Activated CD8-positive, alpha-beta memory T cell treated with anti-CD3 and anti-CD28 coated beads, Interleukin-2, amount 10 ng/mL, durations not matched to agents 7 days and 5 days (primary cell): ENCODE results near the gene PRR29. TPM values are rescaled to one million over a fixed set of nuclear protein-coding genes. Genes with fewer than 3 reads are reported as not detected.

Source experiments
- ATAC-seq: fragments of 150-1000 bp; cut with Tn5 transposase; one replicate; pipeline ENCODE4 v1.10.0; 2021; ENCODE audit warnings: moderate library complexity
- CTCF ChIA-PET: fragments of 350-600 bp; sonication (Branson Sonifier 250); formaldehyde crosslinking; loops from one replicate; lab custom pipeline; 2021; ENCODE audit warnings: antibody characterized with exemption; lab: Charles Lee
- DNase-seq: peaks from one replicate; pipeline ENCODE4 v3.0.0-alpha.2; 2020
- H3K27ac Mint-ChIP-seq: one replicate; pipeline ENCODE4 v1.8.0; 2021; ENCODE audit warnings: mild to moderate bottlenecking, mixed read lengths
- H3K27me3 Mint-ChIP-seq: one replicate; pipeline ENCODE4 v1.8.0; 2021; ENCODE audit warnings: mixed read lengths
- H3K36me3 Mint-ChIP-seq: one replicate; pipeline ENCODE4 v1.8.0; 2021; ENCODE audit warnings: mild to moderate bottlenecking, mixed read lengths
- H3K4me1 Mint-ChIP-seq: one replicate; pipeline ENCODE4 v1.8.0; 2021; ENCODE audit warnings: mixed read lengths
- H3K4me3 Mint-ChIP-seq: one replicate; pipeline ENCODE4 v1.8.0; 2021; ENCODE audit warnings: mild to moderate bottlenecking, moderate library complexity, mixed read lengths
- H3K9me3 Mint-ChIP-seq: one replicate; pipeline ENCODE4 v1.8.0; 2022; ENCODE audit warnings: low read depth, mixed read lengths
- total RNA-seq, 2 experiments: library from RNA; stranded (reverse); gene quantifications; one replicate each; pipeline ENCODE4 v1.2.3, GENCODE V29; 2021

The PRR29 gene
- total RNA-seq, 2 experiments from 2014 or later: 1.5 to 3.3 TPM

DNA sequence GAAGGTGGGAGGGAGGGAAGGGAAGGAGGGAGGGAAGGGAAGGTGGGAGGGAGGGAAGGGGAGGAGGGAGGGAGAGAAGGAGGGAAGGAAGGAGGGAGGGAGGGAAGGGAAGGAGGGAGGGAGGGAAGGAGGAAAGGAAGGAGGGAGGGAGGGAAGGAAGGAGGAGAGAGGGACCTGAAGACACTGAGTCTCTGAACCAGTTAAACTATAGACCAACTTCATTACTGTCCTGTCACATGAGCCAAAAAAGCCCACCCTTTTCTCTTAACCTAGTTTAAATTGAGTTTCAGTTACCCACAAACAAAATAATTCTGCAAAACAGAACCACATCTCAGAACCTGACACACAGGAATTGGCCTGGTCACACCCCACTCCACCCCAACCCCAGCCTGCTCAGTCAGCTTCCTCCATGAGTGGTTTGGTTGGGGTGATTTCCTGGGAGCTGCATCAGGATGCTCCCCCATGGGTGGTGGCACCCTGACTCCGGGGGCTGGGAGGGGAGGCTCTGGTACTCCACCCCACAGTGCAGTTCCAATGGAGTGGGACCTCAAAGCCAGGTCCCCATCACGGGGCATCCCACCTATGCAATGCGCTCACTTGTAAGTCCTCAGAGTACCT, 4.7 kb upstream of the PRR29 start:
- H3K9me3 Mint-ChIP-seq: no peaks in the 10 kb centered on the region

DNA sequence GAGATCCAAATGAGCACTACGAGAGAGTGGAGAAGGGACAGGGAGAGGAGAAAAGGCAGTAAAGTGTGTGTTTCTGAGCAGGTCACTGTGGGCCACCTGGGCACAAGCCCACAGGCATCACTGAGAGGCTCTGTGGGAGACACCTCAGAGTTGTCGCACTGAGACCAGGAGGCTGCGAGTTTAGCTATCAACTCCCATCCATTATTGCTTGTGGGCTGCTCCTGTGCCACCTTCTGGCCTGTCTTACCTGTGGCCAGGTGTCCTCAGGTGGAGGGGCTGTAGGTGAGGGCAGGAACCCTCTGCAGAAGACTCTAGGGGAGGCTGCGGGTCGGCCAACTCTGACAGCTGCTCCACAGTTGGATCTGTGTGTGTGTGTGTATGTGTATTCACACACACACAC, 2.5 kb upstream of the PRR29 start:
- Mint-ChIP-seq H3K27ac (no peak overlapping the region), H3K4me3 (no peak overlapping the region), H3K9me3 (no peaks in the 10 kb centered on the region), H3K27me3 (peaks cover 14% of the 10 kb centered on the region), H3K4me1 (peaks cover 51% of the 10 kb centered on the region), H3K36me3 (peaks cover 1% of the 10 kb centered on the region)
- no peak for ATAC-seq
- CTCF ChIA-PET: interaction anchor here (0.9 to 10.7 kb wide), 3 partner anchors 21 to 77 kb away, joined by 3 to 126 read pairs (median 20); partner anchors contain the start of gene GH1
- no peak for DNase-seq

More for the DNA sequence above, 4.7 kb upstream of the PRR29 start:
- peak; percentile 24 for ATAC-seq
- no peak overlapping the region for H3K4me3 Mint-ChIP-seq
- peak; percentile 56 for DNase-seq
- peaks cover 49% of the 10 kb centered on the region for H3K4me1 Mint-ChIP-seq
- CTCF ChIA-PET: interaction anchor here (0.9 to 10.7 kb wide), 15 partner anchors 8 to 140 kb away, joined by 3 to 126 read pairs (median 5); partner anchors contain the start of genes CD79B, GH1 and ICAM2
- H3K36me3 Mint-ChIP-seq: peaks cover 1% of the 10 kb centered on the region
- H3K27me3 Mint-ChIP-seq: peaks cover 14% of the 10 kb centered on the region
- H3K27ac Mint-ChIP-seq: peak overlapping the region; percentile 66

GRCh38 chr17:63996430-63997182, 1.5 kb upstream of the PRR29 start:
- H3K9me3 Mint-ChIP-seq: no peaks in the 10 kb centered on the region
- peaks cover 11% of the 10 kb centered on the region for H3K27me3 Mint-ChIP-seq
- no peak for DNase-seq
- no peak overlapping the region for H3K4me3 Mint-ChIP-seq
- H3K36me3 Mint-ChIP-seq: peaks cover 1% of the 10 kb centered on the region
- H3K4me1 Mint-ChIP-seq: peaks cover 43% of the 10 kb centered on the region
- no peak overlapping the region for H3K27ac Mint-ChIP-seq
- CTCF ChIA-PET: interaction anchor here (0.6 to 10.7 kb wide), 4 partner anchors 24 to 136 kb away, joined by 3 to 126 read pairs (median 8); partner anchors contain the start of gene ICAM2
- ATAC-seq: no peak

GRCh38 chr17:63997341-63998048, 656 bp upstream of the PRR29 start:
- CTCF ChIA-PET: interaction anchor here (1.0 to 10.7 kb wide), 7 partner anchors 15 to 136 kb away, joined by 3 to 126 read pairs (median 8); partner anchors contain the start of genes GH1 and ICAM2
- peak overlapping the region; percentile 87 for H3K4me3 Mint-ChIP-seq
- ATAC-seq (no peak), DNase-seq (no peak)
- no peaks in the 10 kb centered on the region for H3K9me3 Mint-ChIP-seq
- H3K36me3 Mint-ChIP-seq: peaks cover 1% of the 10 kb centered on the region
- H3K27me3 Mint-ChIP-seq: peaks cover 6% of the 10 kb centered on the region
- peak overlapping the region; percentile 33 for H3K27ac Mint-ChIP-seq
- H3K4me1 Mint-ChIP-seq: peaks cover 36% of the 10 kb centered on the region

DNA sequence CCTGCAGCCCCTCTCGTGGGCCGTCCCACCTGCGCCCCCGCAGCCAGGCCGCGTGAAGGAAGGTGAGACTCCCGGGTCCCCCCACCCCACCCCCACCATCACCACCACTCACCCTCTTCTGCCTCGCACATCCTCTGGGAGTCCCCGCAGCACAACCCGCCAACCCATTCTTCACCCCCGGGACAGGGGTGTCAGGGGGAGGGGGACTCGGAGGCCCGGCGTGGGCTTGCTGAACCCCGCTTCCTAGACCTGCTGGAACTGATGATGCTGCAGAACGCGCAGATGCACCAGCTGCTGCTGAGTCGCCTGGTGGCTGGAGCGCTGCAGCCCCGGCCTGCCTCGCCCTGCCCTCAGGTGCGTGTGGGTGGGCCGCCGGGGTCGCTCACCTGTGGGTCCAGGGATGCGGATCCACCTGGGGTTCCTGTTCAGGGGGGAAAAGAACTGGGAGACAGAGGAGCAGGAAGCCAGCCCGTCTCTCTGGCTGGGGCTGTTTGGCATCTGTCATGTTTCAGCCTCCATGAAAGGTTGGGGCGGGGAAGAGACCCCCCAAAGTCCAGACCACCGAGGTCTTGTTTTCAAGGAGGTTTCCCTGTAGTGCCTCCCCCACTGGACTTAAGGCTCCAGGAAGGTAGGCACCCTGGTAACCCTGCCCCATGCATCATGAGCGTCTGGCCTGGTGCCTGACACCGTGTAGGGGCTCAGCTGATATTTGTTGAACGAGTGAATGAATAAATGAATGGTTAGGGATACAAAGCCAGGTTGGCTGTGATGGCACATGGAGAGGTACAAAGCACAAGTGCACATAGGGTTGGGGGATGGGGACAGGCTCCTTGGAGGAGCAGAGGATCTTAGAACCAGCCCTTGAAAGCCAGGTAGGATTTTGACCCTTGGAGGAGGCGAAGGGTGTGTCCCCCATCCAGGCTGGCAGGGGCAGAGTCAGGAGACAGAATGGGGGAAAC, 849 bp downstream of the PRR29 start:
- ATAC-seq (peak; percentile 15), DNase-seq (peak; percentile 40)
- Mint-ChIP-seq H3K27ac (no peak overlapping the region), H3K4me1 (peaks cover 24% of the 10 kb centered on the region), H3K27me3 (peaks cover 4% of the 10 kb centered on the region), H3K9me3 (no peaks in the 10 kb centered on the region), H3K4me3 (peak overlapping the region; percentile 87), H3K36me3 (peaks cover 3% of the 10 kb centered on the region)
- CTCF ChIA-PET: interaction anchor here (0.7 to 10.7 kb wide), 10 partner anchors 14 to 135 kb away, joined by 3 to 126 read pairs (median 5); partner anchors contain the start of genes GH1 and ICAM2

- Mint-ChIP-seq H3K36me3 (peaks cover 3% of the 10 kb centered on the region), H3K27me3 (peaks cover 4% of the 10 kb centered on the region), H3K9me3 (no peaks in the 10 kb centered on the region), H3K4me1 (peaks cover 22% of the 10 kb centered on the region), H3K4me3 (peak overlapping the region; percentile 87), H3K27ac (no peak overlapping the region)
- CTCF ChIA-PET: interaction anchor here (0.8 to 10.7 kb wide), 5 partner anchors 9 to 134 kb away, joined by 3 to 126 read pairs (median 3); no protein-coding TSS in a partner anchor
- ATAC-seq (no peak), DNase-seq (no peak)
Measured at GRCh38 chr17:63999680-64000531, 1.8 kb downstream of the PRR29 start.

DNA sequence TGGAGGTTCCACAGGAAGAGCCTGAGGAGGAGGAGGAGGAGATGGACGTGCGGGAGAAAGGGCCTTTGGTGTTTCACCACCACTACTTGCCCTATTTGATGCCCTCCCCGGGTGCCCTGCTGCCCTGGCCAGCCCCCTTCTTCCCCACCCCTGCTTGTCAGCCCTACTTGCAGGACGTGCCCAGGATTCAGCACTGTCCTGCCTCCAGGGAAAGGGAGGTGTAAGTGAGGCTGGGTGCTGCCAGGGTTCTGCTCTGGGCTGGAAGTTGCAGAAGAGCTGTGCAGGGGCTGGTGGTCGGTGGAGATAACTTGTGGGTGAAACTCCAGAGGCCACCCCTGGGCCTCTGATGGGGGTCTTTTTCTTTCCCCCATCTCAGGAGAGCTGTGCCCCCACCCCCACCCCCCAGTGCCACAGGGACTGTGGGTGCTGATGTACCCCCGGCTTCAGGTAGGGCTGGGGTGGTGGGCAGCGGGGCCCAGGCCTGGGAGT, 3.0 kb downstream of the PRR29 start:
- CTCF ChIA-PET: interaction anchor here (0.8 to 1.3 kb wide), 2 partner anchors 9 to 22 kb away, joined by 3 read pairs; no protein-coding TSS in a partner anchor
- Mint-ChIP-seq H3K9me3 (no peaks in the 10 kb centered on the region), H3K4me3 (no peak overlapping the region), H3K36me3 (peaks cover 3% of the 10 kb centered on the region), H3K27me3 (peaks cover 2% of the 10 kb centered on the region), H3K4me1 (peaks cover 22% of the 10 kb centered on the region), H3K27ac (no peak overlapping the region)
- DNase-seq: no peak
- ATAC-seq: no peak

DNA sequence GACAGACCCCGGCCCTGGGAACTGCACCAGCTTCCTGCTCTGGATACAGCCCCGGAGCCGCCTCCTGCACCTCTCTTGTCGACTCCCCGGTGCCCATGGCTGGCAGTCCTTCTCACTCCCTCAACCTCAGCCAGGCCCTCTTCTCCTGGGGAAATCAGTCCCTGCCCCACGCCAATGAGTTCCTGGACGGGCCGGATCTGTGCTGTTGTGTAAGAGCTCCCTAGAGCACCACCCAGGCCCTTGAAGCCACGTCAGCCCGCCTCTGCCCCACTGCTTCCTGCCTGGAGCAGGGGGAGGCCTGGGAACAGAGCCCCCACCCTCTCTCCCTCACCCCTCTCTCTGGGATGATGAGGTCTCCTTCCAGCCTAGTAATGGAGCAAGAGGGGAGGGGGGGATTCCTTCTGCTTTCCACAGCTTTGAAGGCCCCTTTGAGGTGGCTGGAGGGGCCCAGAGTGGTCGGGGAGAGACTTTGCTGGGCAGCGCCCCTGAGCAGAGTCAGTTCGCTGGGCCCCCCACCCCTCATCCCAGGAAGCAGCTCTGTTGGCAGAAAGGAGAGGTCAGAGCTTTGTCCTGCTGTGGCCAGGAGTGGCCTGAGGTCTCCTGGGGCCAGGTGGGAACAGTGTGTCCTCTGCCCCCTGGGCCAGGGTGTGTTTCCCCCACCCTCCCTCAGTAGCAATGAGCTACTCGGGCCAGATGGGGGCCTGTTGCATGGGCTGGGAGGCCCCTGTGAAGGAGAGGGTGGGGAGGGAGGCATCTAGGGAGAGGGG, 3.8 kb downstream of the PRR29 start:
- Mint-ChIP-seq H3K27ac (no peak overlapping the region), H3K4me3 (no peak overlapping the region), H3K27me3 (peaks cover 2% of the 10 kb centered on the region), H3K4me1 (peaks cover 27% of the 10 kb centered on the region), H3K36me3 (peaks cover 2% of the 10 kb centered on the region), H3K9me3 (no peaks in the 10 kb centered on the region)
- ATAC-seq (no peak), DNase-seq (no peak)
- CTCF ChIA-PET: interaction anchor here (0.6 to 1.4 kb wide), 4 partner anchors 8 to 132 kb away, joined by 3 read pairs; no protein-coding TSS in a partner anchor

DNA sequence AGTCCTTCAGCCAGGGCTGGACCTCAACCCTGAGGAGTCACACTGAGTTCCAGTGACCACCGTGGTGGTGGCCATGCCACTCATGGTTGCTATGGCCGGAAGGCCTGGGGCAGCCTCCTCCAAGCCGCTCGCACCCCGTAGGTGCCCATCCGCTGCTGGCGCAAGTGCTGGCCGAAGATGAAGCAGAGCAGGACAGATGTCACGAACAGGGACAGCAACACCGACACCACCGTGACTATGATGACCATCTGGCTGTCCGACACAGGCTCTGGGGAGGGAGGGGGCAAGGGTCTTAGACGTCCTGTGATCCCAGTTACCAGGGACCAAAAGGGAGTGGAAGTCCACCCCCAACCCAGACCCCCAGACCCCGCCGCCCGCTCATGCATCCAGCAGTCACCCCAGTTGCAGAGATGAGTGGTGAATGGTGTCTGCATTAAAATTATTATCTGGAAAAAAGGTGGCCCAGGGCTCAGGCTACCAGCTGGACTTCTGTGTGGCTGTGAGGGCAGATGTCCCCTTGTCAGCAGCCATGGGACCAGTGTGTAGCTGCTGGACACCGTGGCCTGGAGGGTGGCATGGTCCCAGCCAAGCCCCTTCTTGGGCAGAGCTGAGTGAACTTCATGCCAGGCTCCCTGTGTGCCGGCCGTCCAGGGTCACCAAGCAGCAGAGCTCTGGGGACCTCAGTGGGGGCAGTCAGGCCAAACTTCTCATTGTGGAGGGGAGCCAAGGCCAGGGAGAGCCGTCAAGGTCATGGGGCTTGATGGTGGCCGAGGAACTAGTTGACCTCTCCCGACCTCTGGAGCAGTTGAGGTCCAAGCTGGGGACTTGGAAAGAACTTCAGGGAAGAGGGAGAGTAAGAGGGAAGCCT, 4.7 kb downstream of the PRR29 start:
- Mint-ChIP-seq H3K4me3 (no peak overlapping the region), H3K27me3 (peaks cover under 1% of the 10 kb centered on the region), H3K9me3 (no peaks in the 10 kb centered on the region), H3K27ac (no peak overlapping the region), H3K36me3 (peaks cover 2% of the 10 kb centered on the region), H3K4me1 (peaks cover 22% of the 10 kb centered on the region)
- DNase-seq (no peak), ATAC-seq (no peak)
- CTCF ChIA-PET: interaction anchor here (0.6 to 1.4 kb wide), 2 partner anchors 26 to 131 kb away, joined by 3 read pairs; no protein-coding TSS in a partner anchor

DNA sequence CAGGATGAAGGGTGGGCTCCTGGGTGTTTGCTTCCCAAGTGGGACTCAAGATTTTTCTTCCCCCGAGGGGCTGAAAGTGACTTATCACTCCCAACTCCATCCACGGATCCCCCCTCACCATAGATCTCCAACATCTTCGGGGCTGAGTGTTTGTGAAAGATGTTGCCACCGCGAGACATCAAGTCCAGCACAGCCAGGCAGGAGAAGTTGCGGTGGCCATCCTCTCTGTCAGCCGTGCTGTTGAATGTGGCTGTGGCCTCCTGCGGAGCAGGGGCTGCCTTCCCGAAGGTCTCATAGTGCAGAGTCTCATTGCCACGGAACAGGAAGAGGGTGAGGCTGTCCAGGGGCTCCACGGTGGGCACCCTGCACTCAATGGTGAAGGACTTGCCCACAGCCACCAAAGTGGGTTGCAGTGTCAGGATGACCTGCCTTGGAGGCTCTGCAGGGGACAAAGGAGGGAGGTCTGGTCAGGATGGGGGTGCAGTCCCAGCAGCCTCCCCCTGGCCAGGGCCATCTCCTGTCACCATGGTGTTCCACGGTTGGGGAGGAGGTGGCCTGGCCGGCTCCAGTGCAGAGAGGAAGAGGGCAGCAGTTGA, 5.5 kb downstream of the PRR29 start:
- no peak for DNase-seq
- ATAC-seq: no peak
- H3K27ac Mint-ChIP-seq: no peak overlapping the region
- peaks cover 2% of the 10 kb centered on the region for H3K36me3 Mint-ChIP-seq
- H3K9me3 Mint-ChIP-seq: no peaks in the 10 kb centered on the region
- H3K4me1 Mint-ChIP-seq: peaks cover 20% of the 10 kb centered on the region
- CTCF ChIA-PET: no interaction called here
- no peaks in the 10 kb centered on the region for H3K27me3 Mint-ChIP-seq
- H3K4me3 Mint-ChIP-seq: no peak overlapping the region
